Small intestine (tissue), 7 donors: Measurements from ENCODE around the gene SWT1. TPM values are rescaled to one million over a fixed set of nuclear protein-coding genes. Genes with fewer than 3 reads are reported as not detected.
"Not testable (repeated sequence)": the region's sequence is repeated elsewhere in the genome, so short reads cannot be mapped to it uniquely, and the experiment has no call there.

Experiments used
- DNase-seq, 2 donors: peaks; one replicate each; pipeline versions ENCODE4 v3.0.0 to v3.0.0-alpha.2; 2013
- FAIRE-seq: peaks from 2 replicates; lab custom pipeline; 2012; peaks lifted over from hg19 to GRCh38; lab: Jason Lieb, UNC
- H3K27ac ChIP-seq, 3 donors: one replicate each; pipeline ENCODE4 v1.5.1; 2013; ENCODE audit warnings: low read length in 2 of 3, mild to moderate bottlenecking in 2 of 3, control low read depth in 1 of 3, inconsistent platforms in 1 of 3, low read depth in 1 of 3, moderate library complexity in 1 of 3
- H3K27me3 ChIP-seq, 3 donors: one replicate each; pipeline ENCODE4 v1.6.1; 2013; ENCODE audit warnings: low read length in 3 of 3, inconsistent platforms in 1 of 3; ENCODE audit not compliant: control insufficient read depth in 3 of 3, insufficient read depth in 3 of 3
- H3K36me3 ChIP-seq, 3 donors: one replicate each; pipeline ENCODE4 v1.6.1; 2013; ENCODE audit warnings: low read length in 3 of 3, inconsistent platforms in 1 of 3, low read depth in 1 of 3, mild to moderate bottlenecking in 1 of 3, moderate library complexity in 1 of 3; ENCODE audit not compliant: control insufficient read depth in 3 of 3, insufficient read depth in 2 of 3
- H3K4me1 ChIP-seq, 3 donors: one replicate each; pipeline ENCODE4 v1.6.1; 2013; ENCODE audit warnings: low read length in 2 of 3, inconsistent platforms in 1 of 3, low read depth in 1 of 3, mild to moderate bottlenecking in 1 of 3, moderate library complexity in 1 of 3; ENCODE audit not compliant: control insufficient read depth in 3 of 3, insufficient read depth in 2 of 3
- H3K4me3 ChIP-seq, 3 donors: one replicate each; pipeline ENCODE4 v1.5.1; 2013; ENCODE audit warnings: low read length in 3 of 3, control low read depth in 1 of 3, inconsistent platforms in 1 of 3, low read depth in 1 of 3, mild to moderate bottlenecking in 1 of 3, moderate library complexity in 1 of 3
- H3K9me3 ChIP-seq, 2 donors: one replicate each; pipeline ENCODE4 v1.6.1; 2013; ENCODE audit warnings: low read depth in 1 of 2, low read length in 1 of 2; ENCODE audit not compliant: control insufficient read depth in 2 of 2, insufficient read depth in 1 of 2
- WGBS, 3 donors: extraction: QIAGEN DNeasy Blood & Tissue Kit; methylation state at CpG; one replicate each; pipeline ENCODE4 v1.1.7; 2013; 5-methylcytosine and 5-hydroxymethylcytosine counted together
- polyA plus RNA-seq, 4 donors: library from polyadenylated mRNA; stranded (reverse) in 3 of 4; unstranded in 1 of 4; fragments of 200-250 nt in 3 of 4; fragments of 120-200 nt in 1 of 4; gene quantifications; one replicate each; pipeline versions ENCODE4 v1.2.1 to v1.2.3, GENCODE V29; 2013
- donor health status: healthy with polysubstance abuse.
- donor health status: control.
- donor health status: control.
- donor health status: Bipolar disorder and iron deficiency.
- donor health status: healthy.

Gene SWT1
- polyA plus RNA-seq, 4 donors: 2.4 to 5.6 (median 4.2) TPM

DNA sequence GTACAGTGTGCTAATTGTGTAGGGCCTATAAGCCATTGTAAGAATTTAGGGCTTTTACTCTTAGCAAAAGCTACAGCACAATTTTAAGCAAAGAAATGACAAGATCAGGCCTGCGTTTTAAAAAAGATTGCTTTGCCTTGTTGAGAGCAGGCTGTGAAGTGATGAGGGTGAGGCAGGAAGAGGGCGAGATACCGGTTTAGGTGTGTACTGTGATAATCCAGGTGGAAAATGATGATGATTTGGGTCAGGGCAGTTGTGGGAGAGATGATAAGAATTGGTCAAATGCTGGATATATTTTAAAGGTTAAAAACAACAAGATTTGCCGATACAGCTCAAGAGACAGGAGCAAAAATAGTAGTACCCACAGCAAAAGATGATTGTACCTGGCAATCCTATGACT lies 72.0 kb downstream of the SWT1 start:
- no peaks in the 10 kb centered on the region for H3K4me1 ChIP-seq
- WGBS, 3 donors: 92 to 96% (median 94%) methylated on average over 4 of the region's 4 CpGs
- no peaks in the 10 kb centered on the region for H3K9me3 ChIP-seq
- H3K27ac ChIP-seq: no peak overlapping the region
- peaks cover 0 to 4% (median 0%) of the 10 kb centered on the region in 3 donors for H3K36me3 ChIP-seq
- DNase-seq (no peak), FAIRE-seq (no peak)
- no peak overlapping the region for H3K4me3 ChIP-seq
- H3K27me3 ChIP-seq: no peaks in the 10 kb centered on the region

DNA sequence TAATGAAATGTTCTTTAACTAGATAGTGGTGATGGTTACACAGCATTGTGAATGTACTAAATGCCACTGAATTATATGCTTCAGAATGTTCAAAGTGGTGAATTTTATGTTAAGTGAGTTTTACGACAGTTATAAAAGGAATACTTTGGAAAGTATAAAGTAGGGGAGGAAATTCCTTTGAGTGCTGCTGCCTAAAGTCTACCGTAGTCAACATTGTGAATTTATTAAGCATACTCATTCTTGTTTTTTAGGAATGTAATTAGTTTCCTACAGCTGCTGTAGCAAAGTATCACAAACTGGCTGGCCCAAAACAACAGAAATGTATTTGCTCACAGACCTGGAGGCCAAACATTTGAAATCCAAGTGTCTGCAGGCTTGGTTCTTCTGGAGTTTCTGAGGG lies 73.0 kb downstream of the SWT1 start:
- FAIRE-seq (no peak), DNase-seq (no peak)
- no peak overlapping the region for H3K27ac ChIP-seq
- no peaks in the 10 kb centered on the region for H3K9me3 ChIP-seq
- no peak overlapping the region for H3K4me3 ChIP-seq
- WGBS, 3 donors: 59 to 70% (median 68%) methylated on average over 2 of the region's 2 CpGs
- H3K27me3 ChIP-seq: no peaks in the 10 kb centered on the region
- H3K36me3 ChIP-seq: peaks cover 0 to 4% (median 0%) of the 10 kb centered on the region in 3 donors
- no peaks in the 10 kb centered on the region for H3K4me1 ChIP-seq

DNA sequence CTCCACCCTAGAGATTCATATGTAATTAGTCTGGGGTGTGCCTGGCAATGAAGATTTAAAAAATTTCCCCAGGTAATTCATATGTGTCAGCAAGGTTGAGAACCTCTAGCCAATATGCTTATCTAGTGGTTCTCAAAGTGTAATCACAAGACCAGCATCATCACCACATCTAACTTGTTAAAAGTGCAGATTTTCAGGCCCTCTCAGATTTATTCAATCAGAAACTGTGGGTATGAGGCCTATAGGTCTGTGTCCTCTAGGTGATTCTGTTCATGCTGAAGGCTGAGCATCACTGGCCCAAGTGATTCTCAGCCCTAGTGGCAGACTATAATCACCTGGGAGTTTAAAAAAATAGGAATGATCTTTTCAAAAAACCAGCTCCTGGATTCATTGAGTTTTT lies 75.9 kb downstream of the SWT1 start:
- FAIRE-seq: no peak
- no peak overlapping the region for H3K4me3 ChIP-seq
- no peaks in the 10 kb centered on the region for H3K9me3 ChIP-seq
- no peaks in the 10 kb centered on the region for H3K4me1 ChIP-seq
- no peak for DNase-seq
- H3K36me3 ChIP-seq: peaks cover 0 to 4% (median 0%) of the 10 kb centered on the region in 3 donors
- no peaks in the 10 kb centered on the region for H3K27me3 ChIP-seq
- H3K27ac ChIP-seq: no peak overlapping the region

DNA sequence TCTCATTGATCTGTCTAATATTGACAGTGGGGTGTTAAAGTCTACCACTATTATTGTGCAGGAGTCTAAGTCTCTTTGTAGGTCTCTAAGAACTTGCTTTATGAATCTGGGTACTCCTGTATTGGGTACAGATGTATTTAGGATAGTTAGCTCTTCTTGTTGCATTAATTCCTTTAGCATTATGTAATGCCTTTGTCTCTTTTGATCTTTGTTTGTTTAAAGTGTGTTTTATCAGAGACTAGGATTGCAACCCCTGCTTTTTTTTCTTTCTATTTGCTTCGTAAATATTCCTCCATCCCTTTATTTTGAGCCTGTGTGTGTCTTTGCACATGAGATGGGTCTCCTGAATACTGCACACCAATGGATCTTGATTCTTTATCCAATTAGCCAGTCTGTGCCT lies 77.2 kb downstream of the SWT1 start:
- 86 to 100% (median 95%) methylated on average over 1 of the region's 1 CpG for WGBS, 3 donors
- not testable (repeated sequence) for H3K27me3 ChIP-seq, FAIRE-seq, H3K4me3 ChIP-seq, H3K36me3 ChIP-seq, H3K9me3 ChIP-seq, H3K4me1 ChIP-seq, DNase-seq, H3K27ac ChIP-seq

DNA sequence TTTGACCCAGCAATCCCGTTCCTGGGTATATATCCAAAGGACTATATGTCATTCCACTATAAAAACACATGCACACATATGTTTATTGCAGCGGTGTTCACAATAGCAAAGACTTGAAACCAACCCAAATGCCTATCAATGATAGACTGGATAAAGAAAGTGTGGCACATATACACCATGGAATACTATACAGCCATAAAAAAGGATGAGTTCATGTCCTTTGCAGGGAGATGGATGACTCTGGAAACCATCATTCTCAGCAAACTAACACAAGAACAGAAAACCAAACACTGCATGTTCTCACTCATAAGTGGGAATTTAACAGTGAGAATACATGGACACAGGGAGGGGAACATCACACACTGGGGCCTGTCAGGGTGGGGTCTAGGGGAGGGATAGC lies 80.2 kb downstream of the SWT1 start:
- not testable (repeated sequence) for H3K4me3 ChIP-seq, DNase-seq, H3K9me3 ChIP-seq, FAIRE-seq, H3K27me3 ChIP-seq, H3K4me1 ChIP-seq, H3K36me3 ChIP-seq, H3K27ac ChIP-seq
- WGBS, 3 donors: 89 to 96% (median 95%) methylated on average over 2 of the region's 2 CpGs

DNA sequence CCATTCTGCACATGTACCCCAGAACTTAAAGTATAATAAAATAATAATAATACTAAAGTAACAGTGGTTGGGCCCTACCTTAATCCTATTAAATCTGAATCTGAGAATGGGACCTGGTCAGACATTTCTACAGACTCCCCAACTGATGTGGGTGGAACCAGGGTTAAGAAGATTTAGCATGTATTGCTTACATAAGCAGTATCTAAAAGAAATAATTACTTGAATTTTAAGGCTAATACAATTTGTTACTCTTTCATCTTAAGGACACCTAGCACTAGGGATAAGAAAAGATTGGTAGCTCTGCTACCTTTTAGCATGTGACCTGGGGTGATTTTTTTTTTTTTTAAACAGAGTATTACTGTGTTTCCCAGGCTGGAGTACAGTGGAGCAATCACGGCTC lies 80.7 kb downstream of the SWT1 start:
- H3K27me3 ChIP-seq: no peaks in the 10 kb centered on the region
- FAIRE-seq (no peak), DNase-seq (no peak)
- WGBS, 3 donors: 94 to 100% (median 100%) methylated on average over 1 of the region's 1 CpG
- H3K4me3 ChIP-seq: no peak overlapping the region
- H3K36me3 ChIP-seq: no peaks in the 10 kb centered on the region
- no peaks in the 10 kb centered on the region for H3K9me3 ChIP-seq
- H3K4me1 ChIP-seq: no peaks in the 10 kb centered on the region
- no peak overlapping the region for H3K27ac ChIP-seq

DNA sequence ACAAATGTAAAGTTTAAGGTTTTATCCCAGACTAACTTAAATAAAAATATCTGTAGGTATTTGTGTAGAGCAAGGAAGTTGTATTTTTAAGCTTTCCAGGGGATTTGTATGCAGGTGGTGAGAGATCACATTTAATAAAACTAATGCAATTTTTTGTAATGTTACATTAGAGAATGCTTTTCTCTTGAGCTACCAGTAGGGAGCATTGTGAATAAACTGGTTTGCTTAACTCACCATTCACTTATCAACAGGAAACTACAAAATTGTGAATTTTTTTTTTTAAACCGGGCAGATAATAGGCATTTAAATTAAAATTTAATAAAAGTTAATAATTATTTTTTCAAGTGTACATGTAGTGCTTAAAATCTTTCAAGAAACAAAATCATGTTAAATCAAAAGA lies 81.5 kb downstream of the SWT1 start:
- FAIRE-seq: peak; percentile 82
- H3K27ac ChIP-seq: no peak overlapping the region
- WGBS, 3 donors: 11 to 38% (median 21%) methylated on average over 1 of the region's 1 CpG

DNA sequence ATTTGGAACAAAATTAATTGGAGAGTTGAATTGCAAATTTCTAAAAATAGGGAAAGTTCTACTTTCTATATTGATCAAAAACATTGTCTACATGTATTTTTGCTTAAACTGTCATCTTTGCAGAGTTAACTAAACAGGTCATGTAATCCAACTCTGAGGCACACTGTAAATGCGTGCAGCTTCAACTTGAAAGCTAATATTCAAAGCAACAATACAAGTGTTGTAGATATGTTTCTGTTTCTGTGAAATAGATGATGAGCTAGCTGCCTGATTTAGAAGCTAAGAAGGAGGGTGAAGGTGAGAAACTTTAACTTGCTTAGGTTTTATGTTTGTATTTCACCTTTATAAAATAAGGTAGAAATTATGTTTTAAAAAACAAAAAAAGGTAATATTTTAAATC lies 82.9 kb downstream of the SWT1 start:
- Histone ChIP-seq H3K27ac (no peak overlapping the region), H3K4me3 (no peak overlapping the region), H3K36me3 (peaks cover 0 to 2% (median 0%) of the 10 kb centered on the region in 3 donors), H3K9me3 (no peaks in the 10 kb centered on the region), H3K4me1 (no peaks in the 10 kb centered on the region), H3K27me3 (no peaks in the 10 kb centered on the region)
- DNase-seq: no peak
- WGBS, 3 donors: 73 to 93% (median 76%) methylated on average over 1 of the region's 1 CpG
- no peak for FAIRE-seq

More for the DNA sequence above, 81.5 kb downstream of the SWT1 start:
- Histone ChIP-seq H3K27me3 (no peaks in the 10 kb centered on the region), H3K9me3 (no peaks in the 10 kb centered on the region), H3K4me3 (no peak overlapping the region), H3K36me3 (no peaks in the 10 kb centered on the region), H3K4me1 (no peaks in the 10 kb centered on the region)
- peak in 1 of 2 donors; percentile 11 for DNase-seq

DNA sequence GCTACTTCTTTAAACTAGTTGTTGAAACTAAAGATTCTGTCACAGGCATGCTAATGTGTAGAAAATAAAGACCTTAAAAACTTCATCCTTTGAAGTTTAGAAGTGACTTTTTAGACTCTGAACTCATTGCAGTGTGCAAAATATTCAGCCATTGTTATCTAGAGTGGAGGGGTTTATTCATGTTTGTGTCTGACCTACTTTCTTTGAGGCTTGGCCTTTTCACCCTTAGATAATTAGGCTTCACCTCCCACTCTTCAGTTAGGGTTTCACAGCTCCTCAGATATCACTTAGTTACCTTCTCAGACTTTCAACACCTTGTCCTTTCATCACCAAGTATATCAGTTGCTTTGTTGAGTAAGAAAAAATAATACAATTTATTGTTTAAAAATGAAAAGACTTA lies 84.2 kb downstream of the SWT1 start:
- Histone ChIP-seq H3K36me3 (peaks cover 0 to 2% (median 0%) of the 10 kb centered on the region in 3 donors), H3K4me1 (no peaks in the 10 kb centered on the region), H3K27ac (no peak overlapping the region), H3K9me3 (no peaks in the 10 kb centered on the region), H3K27me3 (no peaks in the 10 kb centered on the region), H3K4me3 (no peak overlapping the region)
- FAIRE-seq: no peak
- no peak for DNase-seq
